ENCODE data around the gene LAMC3. TPM values are rescaled to one million over a fixed set of nuclear protein-coding genes. Genes with fewer than 3 reads are reported as not detected.

The LAMC3 gene
- total and polyA plus RNA-seq, 9 of the 15 experiments (the other 6 are each of a cell fraction or from before 2014, with no cell fraction given) = 0.10 TPM; not detected in 8

GRCh38 chr9:130988905-130989304 is 20.1 kb upstream of the LAMC3 start:
- no peak overlapping the region for H3K27ac ChIP-seq (ENCODE audit: extremely low read depth, low read depth, low read length)
- intact Hi-C loops (cut with micrococcal nuclease) = no loop called here
- H3K9me1 ChIP-seq (ENCODE audit: control insufficient read depth, insufficient read depth, low read length) = peaks cover 9% of the 10 kb centered on the region
- ChIA-PET POLR2A (interaction anchor here (10.0 kb wide), 1 partner anchor 11 kb away, joined by 131 read pairs; no protein-coding TSS in a partner anchor), CTCF (ENCODE audit: low intra/inter-chr PET ratio) (no interaction called here)
- H3K4me2 ChIP-seq (ENCODE audit: insufficient read depth, low read length) = no peak overlapping the region
- no peaks in the 10 kb centered on the region for H3K9me3 ChIP-seq (replicated peaks; ENCODE audit: control insufficient read depth, insufficient read depth, low read depth, low read length)
- H3K4me1 ChIP-seq (replicated peaks in 1 of 2; ENCODE audit: control insufficient read depth in 2 of 2, insufficient read depth in 2 of 2, low read length in 2 of 2) = peaks cover 0 to 41% of the 10 kb centered on the region in 2 experiments; a peak in 2 of 5 replicates
- in situ Hi-C loops (cut with MboI) = loop anchor here (25.0 kb wide), 1 partner anchor 277 kb away; no protein-coding TSS in a partner anchor
- 1% methylated on average over 9 of the region's 9 CpGs for WGBS (ENCODE audit: insufficient coverage, low coverage, missing lambda C conversion rate)
- H4K20me1 ChIP-seq (replicated peaks; ENCODE audit: control insufficient read depth, insufficient read depth, low read length) = peaks cover 93% of the 10 kb centered on the region
- FAIRE-seq (no peak), ATAC-seq (no peak), DNase-seq (ENCODE audit: extremely low read depth in 1 of 4, low spot score in 3 of 4) (peak in 2 of 4 experiments; percentile 69 to 72)
- no peak overlapping the region for H2AFZ ChIP-seq (ENCODE audit: low read depth, low read length)
- no peaks in the 10 kb centered on the region for H3K79me2 ChIP-seq (ENCODE audit: control insufficient read depth, insufficient read depth, low read length)
- BruUV-seq (replicated peaks) = no TSS peak
- H3K4me3 ChIP-seq = no peak overlapping the region
- peaks cover 92 to 99% of the 10 kb centered on the region in 2 experiments for H3K27me3 ChIP-seq (ENCODE audit: control insufficient read depth in 2 of 2, insufficient read depth in 2 of 2, low read length in 2 of 2)
- no peak overlapping the region; a peak in 1 of 4 replicates for H3K9ac ChIP-seq (ENCODE audit: insufficient read depth in 1 of 2, low read depth in 2 of 2, low read length in 2 of 2)
- no peaks in the 10 kb centered on the region for H3K36me3 ChIP-seq (ENCODE audit: control insufficient read depth, insufficient read depth, low read length)
- TF ChIP-seq TGIF2 (CRISPR knock-in tag; IDR thresholded peaks at IDR 0.05) (no peak), HDAC6 (IDR thresholded peaks at IDR 0.05; ENCODE audit: low read depth, low read length) (no peak), SMARCA4 (IDR thresholded peaks at IDR 0.05) (no peak), POLR2A (conservative IDR thresholded peaks at IDR 0.05) (no peak), KDM5B (IDR thresholded peaks at IDR 0.05; ENCODE audit: insufficient replicate concordance, low read depth, low read length) (no peak), ZBTB5 (IDR thresholded peaks at IDR 0.05) (no peak), EP400 (IDR thresholded peaks at IDR 0.05) (no peak), TEAD1 (CRISPR knock-in tag; IDR thresholded peaks at IDR 0.05) (no peak), HNRNPLL (IDR thresholded peaks at IDR 0.05; ENCODE audit: low read depth, low read length, poor library complexity, severe bottlenecking) (no peak), ATF3 (IDR thresholded peaks at IDR 0.05) (no peak), ATF3 (CRISPR knock-in tag; conservative IDR thresholded peaks at IDR 0.05) (no peak), KLF16 (IDR thresholded peaks at IDR 0.05) (no peak), ARID3A (IDR thresholded peaks at IDR 0.05; ENCODE audit: borderline replicate concordance, low read depth, low read length) (no peak), FOXA3 (CRISPR knock-in tag; conservative IDR thresholded peaks at IDR 0.05 in 1 of 2, IDR thresholded peaks at IDR 0.05 in 1 of 2) (no peak), CLOCK (CRISPR knock-in tag; IDR thresholded peaks at IDR 0.05; ENCODE audit: borderline replicate concordance) (no peak), ETS2 (tag; IDR thresholded peaks at IDR 0.05; ENCODE audit: borderline replicate concordance, poor library complexity, severe bottlenecking) (no peak)

Measured in K562 (cell line).